HG02571 (cell line): ENCODE results near the gene BLVRB.
A peak's percentile ranks its signal among the peaks of the same experiment; 100 is the strongest.
"Not testable (repeated sequence)": the region's sequence is repeated elsewhere in the genome, so short reads cannot be mapped to it uniquely, and the experiment has no call there.

ENCODE experiments used
- ATAC-seq: cut with Tn5 transposase; IDR thresholded peaks from one replicate; pipeline ENCODE4 v1.9.1; 2021; ENCODE audit warnings: mild to moderate bottlenecking, moderate library complexity; ENCODE audit not compliant: unreplicated experiment

BLVRB gene

GRCh38 chr19:40465557-40466218 lies at the start of gene BLVRB:
Gene BLVRB, minus strand, starts transcription at chr19:40465745. Its CDS starts 57 bp downstream, at chr19:40465688.
- peak; percentile 79 for ATAC-seq

GRCh38 chr19:40513741-40514315 lies 48.3 kb upstream of the BLVRB start:
- ATAC-seq, result no peak

GRCh38 chr19:40513345-40513678 lies 47.8 kb upstream of the BLVRB start:
- ATAC-seq, result no peak

GRCh38 chr19:40512473-40513344 lies 47.2 kb upstream of the BLVRB start:
- no peak for ATAC-seq

GRCh38 chr19:40512110-40512472 lies 46.5 kb upstream of the BLVRB start:
- no peak for ATAC-seq

GRCh38 chr19:40511487-40511886 lies 45.9 kb upstream of the BLVRB start:
- ATAC-seq, result no peak

- no peak for ATAC-seq
Observed at GRCh38 chr19:40510526-40511115, 45.1 kb upstream of the BLVRB start.

- no peak for ATAC-seq
Observed at GRCh38 chr19:40508739-40509260, 43.3 kb upstream of the BLVRB start.

- ATAC-seq, result no peak
Observed at GRCh38 chr19:40507892-40508291, 42.3 kb upstream of the BLVRB start.

GRCh38 chr19:40506099-40506498 lies 40.6 kb upstream of the BLVRB start:
- ATAC-seq, result no peak

GRCh38 chr19:40503320-40503695 lies 37.8 kb upstream of the BLVRB start:
- ATAC-seq, result no peak

GRCh38 chr19:40502647-40503319 lies 37.2 kb upstream of the BLVRB start:
- ATAC-seq, result no peak

- ATAC-seq, result no peak
Observed at GRCh38 chr19:40502081-40502480, 36.5 kb upstream of the BLVRB start.

GRCh38 chr19:40501599-40501998 lies 36.1 kb upstream of the BLVRB start:
- no peak for ATAC-seq

- not testable (repeated sequence) for ATAC-seq
Observed at GRCh38 chr19:40500678-40501530, 35.4 kb upstream of the BLVRB start.

GRCh38 chr19:40499320-40499719 lies 33.8 kb upstream of the BLVRB start:
- no peak for ATAC-seq

GRCh38 chr19:40497214-40497613 lies 31.7 kb upstream of the BLVRB start:
- no peak for ATAC-seq

- no peak for ATAC-seq
Observed at GRCh38 chr19:40494191-40494838, 28.8 kb upstream of the BLVRB start.

- ATAC-seq, result no peak
Observed at GRCh38 chr19:40493778-40494177, 28.2 kb upstream of the BLVRB start.
